Loucy (cell line): ENCODE results near the gene C4orf54.

Experiments
- EZH2phosphoT487 ChIP-seq: fragments of 200-600 bp; IDR thresholded peaks from 2 replicates; pipeline ENCODE4 v1.6.1; 2018; ENCODE audit warnings: antibody characterized with exemption, mild to moderate bottlenecking, moderate library complexity, borderline replicate concordance
- TF ChIP-seq, protein P1 (sequence below): fragments of 200-600 bp; sonication (generic); conservative IDR thresholded peaks from 2 replicates; pipeline ENCODE4 v1.5.1; 2014; ENCODE audit warnings: mild to moderate bottlenecking, antibody characterized with exemption, low read length

- TF ChIP-seq, protein P1, sequence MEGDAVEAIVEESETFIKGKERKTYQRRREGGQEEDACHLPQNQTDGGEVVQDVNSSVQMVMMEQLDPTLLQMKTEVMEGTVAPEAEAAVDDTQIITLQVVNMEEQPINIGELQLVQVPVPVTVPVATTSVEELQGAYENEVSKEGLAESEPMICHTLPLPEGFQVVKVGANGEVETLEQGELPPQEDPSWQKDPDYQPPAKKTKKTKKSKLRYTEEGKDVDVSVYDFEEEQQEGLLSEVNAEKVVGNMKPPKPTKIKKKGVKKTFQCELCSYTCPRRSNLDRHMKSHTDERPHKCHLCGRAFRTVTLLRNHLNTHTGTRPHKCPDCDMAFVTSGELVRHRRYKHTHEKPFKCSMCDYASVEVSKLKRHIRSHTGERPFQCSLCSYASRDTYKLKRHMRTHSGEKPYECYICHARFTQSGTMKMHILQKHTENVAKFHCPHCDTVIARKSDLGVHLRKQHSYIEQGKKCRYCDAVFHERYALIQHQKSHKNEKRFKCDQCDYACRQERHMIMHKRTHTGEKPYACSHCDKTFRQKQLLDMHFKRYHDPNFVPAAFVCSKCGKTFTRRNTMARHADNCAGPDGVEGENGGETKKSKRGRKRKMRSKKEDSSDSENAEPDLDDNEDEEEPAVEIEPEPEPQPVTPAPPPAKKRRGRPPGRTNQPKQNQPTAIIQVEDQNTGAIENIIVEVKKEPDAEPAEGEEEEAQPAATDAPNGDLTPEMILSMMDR = no peak
- no peak for TF ChIP-seq EZH2phosphoT487
These were observed 4.8 kb downstream of the C4orf54 start for GRCh38 chr4:99652596-99653436.
